HL-60/S4 (cell line): ENCODE data around the gene COX17.

ENCODE experiments used
- in situ Hi-C: fragments of 300-500 bp; cut with MboI; formaldehyde crosslinking; loops from 2 replicates; pipeline ENCODE4 v1.14.3; 2022; ENCODE audit warnings: low sequenced_read_pairs

The COX17 gene

GRCh38 chr3:119627461-119627860, 49.7 kb downstream of the COX17 start:
- in situ Hi-C loops, result no loop called here

DNA sequence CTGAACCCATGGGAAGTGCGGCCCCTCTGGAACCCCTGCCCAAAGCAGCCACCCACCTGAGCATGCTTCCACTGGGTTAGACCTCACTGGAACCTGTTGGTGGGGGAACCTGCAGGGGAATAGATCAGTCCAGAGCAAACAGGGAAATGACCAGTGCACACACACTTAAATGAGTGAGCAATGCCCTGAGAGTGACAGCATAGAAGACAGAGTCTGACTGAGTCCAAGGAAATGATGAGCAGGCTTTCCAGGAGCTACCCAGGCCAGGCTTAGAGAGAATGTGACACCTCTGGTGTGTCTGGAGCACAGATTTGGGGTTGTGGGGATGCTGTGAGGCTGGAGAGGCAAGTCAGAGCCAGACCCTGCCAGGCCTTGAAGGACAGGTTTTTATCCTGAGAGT, 51.0 kb downstream of the COX17 start:
- in situ Hi-C loops, result no loop called here

GRCh38 chr3:119625451-119626153, 51.6 kb downstream of the COX17 start:
- in situ Hi-C loops, result no loop called here

DNA sequence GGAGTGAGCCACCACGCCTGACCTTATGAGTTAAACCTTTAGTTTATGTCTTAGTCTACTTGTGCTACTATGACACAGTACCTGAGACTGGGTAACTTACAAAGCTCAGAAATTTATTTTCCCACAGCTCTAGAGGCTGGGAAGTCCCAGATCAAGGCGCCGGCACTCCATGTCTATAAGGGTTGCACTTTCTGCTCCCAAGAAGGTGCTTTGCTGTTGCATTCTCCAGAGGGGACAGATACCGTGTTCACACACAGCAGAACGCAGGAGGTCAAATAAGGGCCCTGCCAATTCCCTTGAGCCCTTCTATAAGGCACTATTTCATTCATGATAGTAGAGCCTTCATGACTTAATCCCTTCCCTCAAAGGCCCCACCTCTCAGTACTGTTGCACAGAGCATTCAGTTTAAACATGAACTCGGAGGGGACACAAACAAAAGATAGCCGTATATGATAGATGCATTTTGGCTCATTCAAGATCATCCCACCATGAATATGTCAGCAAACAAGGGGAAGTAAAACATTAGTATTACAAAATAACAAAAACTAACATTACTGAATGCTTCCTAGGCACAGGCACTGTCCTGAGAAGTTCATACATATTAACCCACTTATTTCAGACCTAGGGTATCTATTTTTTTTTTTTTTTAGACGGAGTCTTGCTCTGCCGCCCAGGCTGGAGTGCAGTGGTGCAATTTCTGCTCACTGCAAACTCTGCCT, 53.0 kb downstream of the COX17 start:
- in situ Hi-C loops, result no loop called here

DNA sequence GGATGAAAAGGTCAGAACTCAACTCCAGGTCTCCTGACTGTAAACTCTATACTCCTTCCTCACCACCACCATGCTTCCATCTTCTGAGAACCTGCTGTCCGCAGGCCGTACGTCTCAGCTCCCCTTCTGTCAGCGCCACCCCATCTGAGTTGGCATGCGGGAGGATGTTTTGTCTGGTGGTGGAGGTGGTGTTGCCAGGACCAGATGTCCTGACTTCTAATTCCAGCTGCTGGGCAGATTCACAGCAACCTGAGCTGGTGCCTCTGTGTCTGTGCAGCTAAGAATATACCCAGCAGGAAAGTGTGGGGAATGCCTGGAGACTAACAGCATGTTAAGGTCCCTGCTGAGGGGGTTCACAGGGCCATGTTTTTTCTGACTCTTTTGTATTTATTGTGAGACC, 56.3 kb downstream of the COX17 start:
- in situ Hi-C loops, result no loop called here
